Pons (tissue), 1 donor: ENCODE measurements around the gene SORCS2.

ENCODE experiments used
- DNase-seq: peaks from one replicate; pipeline ENCODE4 v3.0.0-alpha.2; 2016; ENCODE audit warnings: low spot score

The SORCS2 gene

DNA sequence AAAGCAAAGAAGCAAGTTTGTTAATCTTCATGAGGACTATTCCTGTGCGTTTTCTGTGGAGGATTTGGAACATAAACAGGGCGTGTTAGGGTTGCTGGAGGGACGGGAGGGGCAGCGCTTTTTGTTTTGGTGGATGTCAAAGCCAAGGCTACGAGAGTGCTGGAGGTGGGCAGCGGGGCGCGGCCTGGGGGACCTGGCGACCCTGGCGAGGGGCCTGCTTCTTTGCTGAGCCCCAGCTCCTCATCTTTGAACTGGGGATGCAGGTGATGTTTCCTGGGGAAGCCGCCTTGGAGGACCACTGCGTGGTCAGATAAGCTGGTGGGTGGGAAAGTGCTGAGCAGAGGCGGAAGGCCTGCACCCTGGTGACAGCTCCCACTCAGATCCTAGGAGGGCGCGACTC lies 55.2 kb downstream of the SORCS2 start:
- no peak for DNase-seq

DNA sequence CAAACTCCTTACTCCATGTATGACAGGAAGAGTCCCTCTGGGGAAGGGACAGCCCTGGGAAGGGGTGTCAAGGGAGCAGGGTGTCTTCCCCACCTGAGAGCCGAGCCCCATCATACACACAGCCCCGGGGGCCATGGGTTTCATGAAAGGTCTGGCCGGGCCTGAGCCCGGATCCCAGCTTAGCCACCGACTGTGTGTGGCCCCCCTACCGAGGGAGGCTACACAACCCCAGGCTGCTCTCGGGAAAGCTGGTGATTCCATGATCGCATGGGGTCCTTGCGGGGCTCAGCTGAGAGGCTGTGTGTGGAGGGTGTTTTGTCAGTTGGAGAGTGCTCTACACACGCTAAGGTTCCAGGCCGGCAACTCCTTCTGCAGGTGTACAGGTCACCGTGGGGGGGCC lies 55.6 kb downstream of the SORCS2 start:
- DNase-seq, result no peak

DNA sequence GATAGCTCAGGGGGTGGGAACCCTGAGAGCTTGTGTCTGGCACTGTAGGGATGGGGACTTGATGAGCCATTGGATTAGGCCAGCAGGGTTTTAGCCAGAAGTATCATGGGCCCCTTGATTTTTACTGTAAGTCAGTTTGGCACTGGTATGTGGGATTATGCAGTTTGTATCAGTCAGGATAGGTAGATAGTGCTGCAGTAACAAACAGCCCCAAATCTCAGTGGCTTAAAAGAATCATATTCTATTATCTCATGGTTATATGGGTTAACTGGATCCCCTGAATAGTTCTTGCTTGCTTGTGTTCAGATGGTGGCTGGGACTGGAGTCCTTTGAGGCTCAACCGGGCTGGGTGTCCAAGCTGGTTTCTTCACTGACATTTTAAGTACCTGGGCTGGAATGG lies 56.5 kb downstream of the SORCS2 start:
- DNase-seq, result no peak

DNA sequence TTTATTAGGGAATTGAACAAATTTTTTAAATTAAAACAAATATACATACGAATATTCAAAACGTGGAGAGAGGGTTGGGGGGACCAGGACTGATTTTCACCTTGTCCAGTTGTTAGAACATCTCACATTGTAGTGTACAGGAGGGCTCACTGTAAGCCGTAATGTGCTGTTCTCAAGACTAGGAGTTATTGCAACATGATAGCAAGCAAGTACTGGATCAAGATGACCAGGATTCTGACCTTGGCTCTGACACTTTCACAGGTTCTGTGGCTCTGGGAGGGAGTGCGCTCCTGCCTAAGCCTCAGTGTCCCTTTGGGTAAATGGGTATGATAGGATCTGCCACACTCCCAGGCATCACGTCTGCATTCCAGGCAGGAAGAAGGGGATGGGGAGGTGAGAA lies 59.0 kb downstream of the SORCS2 start:
- DNase-seq, result no peak

DNA sequence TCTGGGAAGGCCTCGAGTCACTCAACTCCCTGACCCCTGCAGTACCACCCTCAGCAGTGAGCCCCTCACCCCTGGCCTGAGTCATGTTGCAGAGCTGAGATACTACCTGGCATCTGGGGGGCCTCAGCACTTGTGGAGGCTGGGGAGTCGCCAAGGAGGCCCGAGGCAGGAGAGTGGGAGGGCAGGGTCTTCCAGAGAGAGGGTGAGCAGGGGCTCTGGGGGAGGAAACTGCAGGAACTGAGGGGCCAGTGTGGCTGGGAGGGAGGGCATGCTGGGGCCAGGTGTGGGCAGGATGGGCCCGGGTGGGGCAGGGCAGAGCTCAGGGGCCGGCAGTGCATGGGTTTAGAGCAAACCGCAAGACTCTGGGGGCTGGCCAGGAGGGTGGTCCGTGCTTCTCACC lies 59.7 kb downstream of the SORCS2 start:
- DNase-seq, result no peak

DNA sequence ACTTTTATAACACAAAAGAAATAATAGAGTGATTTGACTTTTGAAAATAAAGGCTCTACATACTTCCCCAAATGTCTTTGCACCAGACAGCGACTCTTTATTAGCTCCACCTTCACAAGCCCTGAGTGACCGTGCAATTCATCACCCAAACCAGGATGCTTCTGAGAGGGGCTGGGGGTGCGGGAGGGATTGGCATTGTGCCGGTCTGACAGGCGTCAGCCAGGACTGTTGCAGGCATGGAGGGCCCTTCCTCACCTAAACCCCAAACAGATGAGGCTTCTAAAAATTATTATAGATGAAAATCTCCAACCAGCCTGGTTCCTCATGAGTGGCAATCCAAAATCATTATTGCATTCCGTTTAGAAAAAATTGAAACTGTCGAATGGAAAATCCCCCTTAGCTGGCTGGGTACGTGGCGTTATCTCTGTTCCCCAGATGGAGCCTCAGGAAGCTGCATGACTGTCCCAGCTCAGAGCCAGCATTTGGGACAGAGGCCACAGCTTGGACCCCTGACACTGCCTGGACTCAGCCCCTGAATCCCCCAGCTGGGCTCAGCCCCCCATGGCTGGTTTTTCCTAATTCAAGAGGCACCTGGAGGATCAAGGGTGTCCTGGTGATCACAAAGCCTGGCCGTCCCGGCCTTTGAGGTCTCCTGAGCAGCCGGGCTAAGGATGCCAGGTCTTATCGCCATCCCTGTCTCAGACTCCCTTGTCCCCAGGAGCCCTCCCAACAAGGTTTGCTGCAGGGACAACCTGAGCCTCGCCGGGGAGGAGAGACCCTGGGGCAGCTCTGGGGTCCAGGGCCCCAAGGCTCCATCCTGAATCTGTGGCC lies 60.4 kb downstream of the SORCS2 start:
- DNase-seq, result no peak

DNA sequence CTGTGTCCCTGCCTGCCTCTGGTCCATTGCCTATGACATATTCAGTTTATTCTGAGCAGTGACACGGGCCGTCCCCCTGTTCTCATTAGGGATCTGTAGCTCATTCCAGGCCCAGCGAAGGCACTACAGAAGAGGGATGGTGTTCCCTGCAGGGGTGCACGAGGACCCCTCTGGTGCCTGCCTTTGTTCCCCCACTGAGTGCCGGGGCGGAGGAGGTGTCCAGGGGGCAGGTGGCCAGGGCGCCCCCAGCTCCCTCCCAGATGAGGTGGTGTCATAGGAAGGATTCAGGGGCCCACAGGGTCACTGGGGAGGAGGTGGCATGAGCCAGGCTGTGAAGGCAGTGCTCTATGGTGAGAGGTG lies 61.0 kb downstream of the SORCS2 start:
- DNase-seq, result no peak

DNA sequence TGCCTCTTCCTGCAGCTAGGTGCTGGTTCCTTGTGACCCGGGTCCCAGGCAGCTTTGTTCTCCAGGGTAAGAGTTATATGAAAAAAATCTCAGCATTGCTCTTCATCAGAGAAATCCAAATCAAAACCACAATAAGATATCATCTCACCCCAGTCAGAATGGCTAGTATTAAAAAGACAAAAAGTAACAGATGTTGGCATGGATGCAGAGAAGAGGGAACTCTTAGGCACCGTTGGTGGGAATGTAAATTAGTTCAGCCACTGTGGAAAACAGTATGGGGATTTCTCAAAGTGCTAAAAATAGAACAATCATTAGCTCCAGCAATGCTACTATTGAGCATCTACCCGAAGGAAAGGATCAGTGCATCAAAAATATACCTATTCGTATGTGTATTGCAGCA lies 61.5 kb downstream of the SORCS2 start:
- no peak for DNase-seq

DNA sequence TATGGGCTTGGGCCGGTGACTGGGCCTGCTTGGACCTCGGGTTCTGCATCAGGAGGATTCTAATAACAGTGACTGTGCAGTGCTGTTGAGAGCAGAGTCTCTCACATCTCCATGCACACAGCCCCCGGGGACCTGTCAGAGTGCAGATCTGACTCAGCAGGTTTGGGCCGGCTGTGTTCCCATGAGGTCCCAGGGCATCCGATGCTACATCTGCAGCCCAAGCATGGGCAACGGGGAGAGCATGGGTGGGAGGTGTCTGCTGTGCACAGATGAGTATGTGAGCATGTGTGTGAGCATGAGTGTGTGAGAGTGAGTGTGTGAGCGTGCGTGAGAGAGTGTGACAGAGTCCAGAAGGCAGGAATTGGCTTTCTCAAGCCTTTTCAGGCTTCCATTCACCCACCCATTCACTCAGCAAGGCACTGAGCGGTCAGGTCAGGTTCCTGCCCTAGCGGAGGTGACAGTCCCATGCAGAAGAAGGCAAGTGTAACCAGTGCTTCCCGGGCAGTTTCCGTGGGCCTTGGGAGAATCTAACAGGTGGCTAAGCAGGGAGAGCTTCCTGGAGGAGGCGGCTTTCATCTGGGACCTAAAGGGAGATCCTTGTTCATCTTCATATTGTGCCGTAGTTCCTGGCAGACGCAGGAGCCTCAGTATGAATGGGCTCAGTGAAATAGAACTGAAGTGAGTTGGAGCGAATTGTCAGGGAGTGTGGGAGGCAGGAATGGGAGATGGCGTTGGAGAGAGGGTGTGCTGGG lies 62.6 kb downstream of the SORCS2 start:
- DNase-seq, result no peak

DNA sequence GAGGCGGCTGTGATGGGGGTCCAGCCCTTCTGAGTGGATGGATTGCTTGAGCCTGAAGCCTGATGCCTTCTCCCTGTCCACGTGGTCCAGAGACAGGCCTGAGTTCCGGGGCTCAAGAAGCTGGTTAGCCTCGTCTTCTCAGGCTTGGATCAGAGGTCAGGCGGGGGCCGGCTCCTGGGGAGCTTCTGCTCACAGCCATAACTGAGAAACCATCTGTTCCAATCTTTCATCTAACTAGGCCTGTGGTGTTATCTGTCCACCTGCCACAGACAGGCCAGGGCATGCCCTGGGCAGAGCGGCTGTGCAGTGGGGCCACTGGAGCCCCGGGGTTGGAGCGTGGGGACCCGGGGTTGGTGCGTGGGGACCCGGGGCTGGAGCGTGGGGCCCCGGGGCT lies 63.1 kb downstream of the SORCS2 start:
- no peak for DNase-seq

DNA sequence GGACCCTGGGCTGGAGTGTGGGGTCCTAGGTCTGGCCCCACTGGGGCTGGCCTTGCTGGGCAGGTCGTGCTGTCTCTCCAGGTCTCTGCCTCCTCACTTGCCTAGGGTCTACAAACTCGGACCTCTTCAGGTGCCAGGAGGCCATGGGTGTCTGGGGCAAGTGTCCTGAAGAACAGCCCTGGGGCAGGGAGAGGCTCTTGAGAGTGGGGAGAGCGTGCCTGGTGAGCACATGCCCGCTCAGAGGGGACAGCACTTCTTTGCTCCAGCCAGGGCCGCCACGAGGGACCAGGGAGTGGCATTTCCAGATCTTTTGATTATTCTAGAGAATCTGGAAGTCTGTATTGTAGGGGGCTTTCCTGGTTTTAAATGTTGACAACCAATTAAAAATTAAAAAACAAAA lies 63.7 kb downstream of the SORCS2 start:
- DNase-seq, result no peak

DNA sequence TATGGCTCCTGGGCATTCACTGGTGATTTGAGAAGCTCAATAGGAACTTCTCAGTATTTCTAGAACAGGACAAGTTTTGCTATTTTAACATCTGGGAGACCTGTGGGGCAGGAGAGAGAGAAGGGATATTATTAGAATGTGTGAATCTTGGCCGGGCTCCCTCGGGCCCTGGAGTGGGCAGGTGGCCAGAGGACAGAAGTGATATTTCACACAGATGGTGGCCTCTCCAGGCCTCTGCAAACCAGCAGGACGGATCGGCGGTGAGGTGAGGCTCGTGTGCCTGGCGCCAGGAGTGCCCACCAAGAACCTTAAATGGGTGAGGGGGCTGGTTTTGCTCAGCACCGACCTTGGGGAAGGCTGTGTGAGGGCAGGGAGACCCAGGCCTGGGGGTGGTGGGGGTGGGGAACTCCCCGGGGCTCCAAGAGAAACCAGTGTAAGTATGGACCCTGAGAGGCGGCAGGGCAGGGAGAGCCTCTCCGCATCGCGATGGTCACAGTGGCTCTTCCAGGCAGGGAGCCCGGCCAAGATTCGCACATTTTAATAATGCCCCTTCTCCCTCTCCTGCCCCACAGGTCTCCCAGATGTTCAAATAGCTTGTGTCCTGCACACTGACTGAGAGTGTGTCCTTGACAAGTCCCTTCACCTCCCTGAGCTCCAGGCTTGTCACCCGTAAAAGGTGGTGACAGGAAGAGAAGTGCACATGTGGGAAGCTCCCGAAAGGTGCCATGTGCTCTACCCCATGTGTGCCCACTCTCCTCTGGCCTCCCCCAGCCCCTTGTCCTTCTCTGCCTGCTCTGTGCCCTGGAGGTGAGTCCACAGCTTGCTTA lies 64.9 kb downstream of the SORCS2 start:
- no peak for DNase-seq

DNA sequence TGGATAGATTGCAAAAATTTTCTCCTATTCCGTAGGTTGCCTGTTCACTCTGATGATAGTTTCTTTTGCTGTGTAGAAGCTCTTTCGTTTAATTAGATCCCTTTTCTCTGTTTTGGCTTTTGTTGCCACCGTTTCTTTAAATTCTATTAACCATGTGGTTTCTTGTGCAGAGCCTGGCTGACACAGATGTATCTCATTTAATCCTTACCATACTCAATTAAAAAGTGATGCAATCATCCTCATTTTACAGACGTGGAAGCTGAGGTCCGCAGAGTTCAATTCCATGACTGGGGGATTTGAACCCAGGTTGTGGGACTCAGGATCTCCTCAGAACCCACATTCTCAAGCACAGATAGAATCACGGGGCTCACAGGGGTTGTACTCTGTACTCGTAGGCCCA lies 66.7 kb downstream of the SORCS2 start:
- no peak for DNase-seq

DNA sequence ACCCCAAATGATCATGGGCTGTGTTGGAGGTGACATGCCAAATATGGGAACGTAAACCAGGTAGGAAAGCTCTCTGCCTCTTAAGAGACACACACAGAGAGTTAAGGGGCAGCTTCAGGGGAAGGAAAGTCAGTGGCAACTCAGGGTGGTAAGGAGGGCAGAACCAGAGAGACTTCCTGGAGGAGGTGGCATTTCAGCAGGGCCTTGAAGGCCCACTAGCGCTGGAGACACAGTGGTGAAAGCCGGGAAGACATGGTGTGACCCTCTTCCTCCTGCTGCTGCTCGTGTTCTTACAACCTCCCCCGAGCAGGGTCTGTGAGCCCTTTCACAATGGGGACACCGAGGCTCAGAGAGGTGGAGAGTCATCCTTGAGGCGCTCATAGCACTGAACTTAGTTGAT lies 68.2 kb downstream of the SORCS2 start:
- no peak for DNase-seq

DNA sequence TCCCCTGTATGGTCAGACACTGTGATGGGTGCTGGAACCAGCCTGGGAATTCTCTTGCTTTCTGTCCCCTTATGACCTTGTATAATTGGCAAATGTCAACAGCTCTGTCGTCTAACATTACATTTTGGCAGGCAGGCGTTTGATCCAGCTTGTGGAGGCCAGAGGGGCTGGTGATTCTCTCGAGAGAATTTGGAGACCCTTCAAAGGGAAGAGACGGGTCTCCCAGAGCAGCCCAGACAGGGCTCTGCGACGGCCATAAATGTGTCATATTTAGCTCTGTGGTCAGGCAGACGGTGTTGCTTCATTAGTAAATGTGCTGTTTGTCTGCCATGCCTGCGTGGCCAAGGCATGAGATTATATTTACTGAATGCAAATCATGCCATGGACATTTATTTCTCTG lies 68.7 kb downstream of the SORCS2 start:
- no peak for DNase-seq

DNA sequence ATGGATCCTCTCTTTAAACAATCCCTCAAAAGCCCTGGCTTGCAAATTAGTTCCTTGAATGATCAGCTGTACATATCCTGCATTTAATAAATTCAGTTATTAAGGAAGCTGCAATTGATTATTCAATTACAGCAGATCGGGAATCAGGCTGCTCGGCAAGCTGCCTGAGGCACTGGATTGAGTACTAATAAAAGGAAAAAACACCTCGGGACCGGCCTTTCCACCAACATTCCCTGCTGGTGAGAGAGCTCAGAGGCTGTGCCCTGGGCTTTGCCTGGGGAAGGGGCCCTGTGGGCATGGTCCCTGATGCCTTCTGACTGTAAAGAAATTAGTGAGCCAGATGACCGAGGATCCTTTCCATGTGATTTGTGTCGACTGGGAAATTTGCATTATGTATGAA lies 69.2 kb downstream of the SORCS2 start:
- no peak for DNase-seq

DNA sequence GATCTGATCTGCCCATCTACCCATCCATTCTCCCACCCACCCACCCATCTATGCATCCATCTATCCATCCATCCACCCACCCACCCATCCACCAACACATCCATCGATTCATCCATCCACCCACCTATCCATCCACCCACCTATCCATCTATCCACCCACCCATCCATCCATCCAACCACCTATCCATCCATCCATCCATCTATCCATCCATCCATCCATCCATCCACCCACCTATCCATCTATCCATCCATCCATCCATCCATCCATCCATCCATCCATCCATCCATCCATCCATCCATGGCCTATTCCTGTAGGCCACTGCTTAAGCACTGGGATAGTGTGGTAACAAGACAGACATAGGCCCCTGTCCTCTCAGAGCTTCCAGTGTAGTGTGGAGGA lies 69.8 kb downstream of the SORCS2 start:
- no peak for DNase-seq

DNA sequence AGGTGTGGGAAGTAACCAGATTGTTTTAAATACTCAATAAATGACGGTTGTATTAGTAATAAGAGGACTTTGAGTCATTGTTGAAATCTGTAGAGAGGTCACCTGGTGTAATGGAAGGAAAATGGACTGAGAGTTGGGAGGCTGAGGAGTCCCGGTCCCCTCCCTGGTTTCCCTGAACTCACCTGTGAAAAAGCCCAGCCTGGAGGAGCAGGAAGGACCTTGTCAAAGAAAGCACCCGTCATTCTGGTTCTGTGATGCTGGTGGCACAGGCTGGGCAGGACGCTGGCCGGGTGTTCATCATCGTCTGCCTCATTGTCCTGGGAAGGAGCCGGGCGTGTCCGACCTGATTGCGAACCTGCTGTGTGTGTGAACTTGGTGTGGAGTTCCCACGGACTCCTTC lies 70.8 kb downstream of the SORCS2 start:
- DNase-seq, result no peak

DNA sequence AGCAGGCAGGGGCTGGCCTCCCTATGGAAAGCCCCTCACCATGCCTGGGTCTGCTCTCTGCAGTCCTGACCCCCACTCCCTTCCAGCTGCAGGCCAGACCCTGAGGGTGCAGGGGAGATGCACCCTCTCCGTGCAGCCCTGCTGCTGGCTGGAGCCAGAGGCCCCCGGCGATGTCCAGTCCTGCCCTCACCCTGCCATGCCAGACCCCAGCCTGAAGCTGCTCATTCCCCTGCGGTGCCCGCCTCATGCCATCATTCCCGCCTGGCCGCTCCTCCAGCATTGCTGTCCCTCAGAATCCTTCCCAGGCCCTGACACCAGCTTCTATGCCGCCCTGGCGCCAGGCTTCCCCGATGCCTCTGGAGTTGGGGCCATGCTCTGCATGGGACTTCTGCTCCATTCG lies 72.4 kb downstream of the SORCS2 start:
- DNase-seq, result no peak

DNA sequence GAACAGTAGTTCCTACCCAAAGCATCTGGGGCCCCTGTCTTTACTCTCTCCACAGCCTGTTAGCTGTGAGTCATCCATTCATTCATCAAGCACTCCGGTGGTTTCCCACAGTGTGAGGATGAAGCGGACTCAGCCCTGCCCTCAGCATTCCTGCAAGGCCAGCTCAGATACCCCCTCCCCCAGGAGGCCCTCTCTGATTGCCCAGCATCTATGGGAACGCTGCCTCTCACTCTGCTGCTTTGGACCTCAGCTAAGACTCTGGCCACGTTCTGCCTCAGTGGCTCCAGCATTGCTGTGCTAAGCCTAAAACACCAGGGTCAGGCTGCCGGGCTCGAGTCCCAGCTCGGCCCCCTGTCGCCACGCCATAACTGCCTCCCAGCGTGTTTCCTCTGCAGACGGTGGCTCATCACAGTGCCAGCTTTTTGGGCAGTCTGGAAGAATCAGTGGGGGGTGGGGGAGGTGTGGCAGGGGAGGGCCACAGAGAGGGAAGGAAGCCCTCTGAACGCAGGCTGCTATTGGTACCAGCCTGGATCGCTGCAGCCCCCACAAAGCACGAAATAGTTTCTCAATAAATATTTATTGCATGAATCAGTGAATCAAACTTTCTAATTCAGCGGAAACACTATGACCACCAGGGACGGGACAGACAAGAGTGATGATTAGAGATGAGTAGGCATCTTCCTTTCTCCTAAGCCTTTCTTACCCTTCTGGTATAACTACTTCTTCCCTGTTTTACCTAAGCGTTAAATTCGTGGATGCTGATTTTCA lies 74.4 kb downstream of the SORCS2 start:
- DNase-seq, result no peak

DNA sequence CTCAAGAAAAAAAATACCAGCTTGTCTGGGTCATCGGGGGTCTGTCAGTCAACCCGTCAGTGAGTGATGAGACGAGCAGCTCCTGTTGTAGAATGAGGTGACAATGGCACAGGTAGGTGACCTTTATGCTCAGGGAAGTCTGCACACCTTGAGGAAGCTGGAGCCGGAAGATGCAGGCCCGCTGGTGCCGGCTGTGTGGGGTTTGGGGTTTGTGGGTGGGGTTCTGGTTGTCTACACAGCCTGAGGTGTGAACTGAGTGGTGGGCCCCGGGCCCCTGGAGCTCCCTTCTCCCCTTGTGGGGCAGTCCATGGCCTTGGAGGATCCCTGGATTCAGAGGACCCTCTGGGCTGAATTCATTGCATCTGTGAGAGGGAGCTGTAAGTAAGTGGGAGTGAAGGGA lies 75.5 kb downstream of the SORCS2 start:
- no peak for DNase-seq

DNA sequence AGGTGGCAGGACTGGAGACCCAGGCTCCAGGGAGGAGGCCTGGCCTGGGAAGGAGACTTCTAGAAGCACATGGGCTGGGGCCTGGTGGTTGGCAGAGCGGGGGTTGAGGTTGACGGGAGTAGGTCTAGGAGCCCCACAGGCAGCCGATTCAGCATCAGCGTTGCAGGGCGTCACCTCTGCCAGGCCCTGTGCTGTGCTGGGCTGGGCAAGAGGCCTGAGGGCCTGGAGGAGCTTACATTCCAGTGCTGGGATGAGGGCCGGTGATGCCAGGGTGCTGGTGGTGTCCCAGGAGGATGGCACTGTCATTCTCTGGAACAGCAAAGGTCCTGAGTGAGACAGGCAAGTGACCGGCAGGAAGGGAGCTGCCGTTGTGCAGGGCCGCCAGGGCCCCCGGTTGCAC lies 76.6 kb downstream of the SORCS2 start:
- DNase-seq, result no peak
